Left ventricle myocardium inferior (tissue), 1 donor: ENCODE measurements around the gene OR4D9. TPM values are rescaled to one million over a fixed set of nuclear protein-coding genes. Genes with fewer than 3 reads are reported as not detected.

Source experiments
- DNase-seq: peaks from one replicate; pipeline ENCODE4 v3.0.0-alpha.2; 2020
- H3K27ac ChIP-seq: fragments of 200-600 bp; replicated peaks from 2 replicates; pipeline ENCODE4 v1.8.0; 2021
- H3K27me3 ChIP-seq: fragments of 200-600 bp; 2 replicates; pipeline ENCODE4 v1.8.0; 2021; ENCODE audit warnings: low read depth
- H3K36me3 ChIP-seq: fragments of 200-600 bp; 2 replicates; pipeline ENCODE4 v1.8.0; 2021
- H3K4me1 ChIP-seq: fragments of 200-600 bp; 2 replicates; pipeline ENCODE4 v1.8.0; 2021
- H3K4me3 ChIP-seq: fragments of 200-600 bp; 2 replicates; pipeline ENCODE4 v1.8.0; 2021; ENCODE audit warnings: mild to moderate bottlenecking, moderate library complexity
- H3K9me3 ChIP-seq: fragments of 200-600 bp; replicated peaks from 2 replicates; pipeline ENCODE4 v1.8.0; 2021
- intact Hi-C: fragments of 100-400 bp; cut with micrococcal nuclease; formaldehyde crosslinking; loops from one replicate; pipeline ENCODE4 v1.11.0; 2022
- total RNA-seq: library from RNA; stranded (reverse); fragmentation: NEBNext Ultra II Directional; extraction: Animal tissue kit (Norgen Biotek cat#: 25700); gene quantifications from one replicate; pipeline ENCODE4 v1.2.1, GENCODE V29; 2021
- TF ChIP-seq, protein P1 (sequence below): fragments of 200-600 bp; IDR thresholded peaks from 2 replicates; pipeline ENCODE4 v1.8.0; 2021; ENCODE audit warnings: antibody characterized with exemption, mild to moderate bottlenecking, borderline replicate concordance
- donor health status: DM: no; HTN: yes; CAD: no; lungs with severe emphysema.

OR4D9 gene
- total RNA-seq, 1 donor from 2014 or later: not detected

GRCh38 chr11:59550842-59551658 is 39.7 kb downstream of the OR4D9 start:
- Histone ChIP-seq H3K27me3 (no peaks in the 10 kb centered on the region), H3K4me1 (peaks cover 38% of the 10 kb centered on the region), H3K4me3 (peak overlapping the region; percentile 67), H3K9me3 (no peaks in the 10 kb centered on the region), H3K27ac (peak overlapping the region; percentile 88), H3K36me3 (no peaks in the 10 kb centered on the region)
- DNase-seq: peak; percentile 64
- intact Hi-C loops: no loop called here
- TF ChIP-seq, protein P1, sequence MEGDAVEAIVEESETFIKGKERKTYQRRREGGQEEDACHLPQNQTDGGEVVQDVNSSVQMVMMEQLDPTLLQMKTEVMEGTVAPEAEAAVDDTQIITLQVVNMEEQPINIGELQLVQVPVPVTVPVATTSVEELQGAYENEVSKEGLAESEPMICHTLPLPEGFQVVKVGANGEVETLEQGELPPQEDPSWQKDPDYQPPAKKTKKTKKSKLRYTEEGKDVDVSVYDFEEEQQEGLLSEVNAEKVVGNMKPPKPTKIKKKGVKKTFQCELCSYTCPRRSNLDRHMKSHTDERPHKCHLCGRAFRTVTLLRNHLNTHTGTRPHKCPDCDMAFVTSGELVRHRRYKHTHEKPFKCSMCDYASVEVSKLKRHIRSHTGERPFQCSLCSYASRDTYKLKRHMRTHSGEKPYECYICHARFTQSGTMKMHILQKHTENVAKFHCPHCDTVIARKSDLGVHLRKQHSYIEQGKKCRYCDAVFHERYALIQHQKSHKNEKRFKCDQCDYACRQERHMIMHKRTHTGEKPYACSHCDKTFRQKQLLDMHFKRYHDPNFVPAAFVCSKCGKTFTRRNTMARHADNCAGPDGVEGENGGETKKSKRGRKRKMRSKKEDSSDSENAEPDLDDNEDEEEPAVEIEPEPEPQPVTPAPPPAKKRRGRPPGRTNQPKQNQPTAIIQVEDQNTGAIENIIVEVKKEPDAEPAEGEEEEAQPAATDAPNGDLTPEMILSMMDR: no peak

DNA sequence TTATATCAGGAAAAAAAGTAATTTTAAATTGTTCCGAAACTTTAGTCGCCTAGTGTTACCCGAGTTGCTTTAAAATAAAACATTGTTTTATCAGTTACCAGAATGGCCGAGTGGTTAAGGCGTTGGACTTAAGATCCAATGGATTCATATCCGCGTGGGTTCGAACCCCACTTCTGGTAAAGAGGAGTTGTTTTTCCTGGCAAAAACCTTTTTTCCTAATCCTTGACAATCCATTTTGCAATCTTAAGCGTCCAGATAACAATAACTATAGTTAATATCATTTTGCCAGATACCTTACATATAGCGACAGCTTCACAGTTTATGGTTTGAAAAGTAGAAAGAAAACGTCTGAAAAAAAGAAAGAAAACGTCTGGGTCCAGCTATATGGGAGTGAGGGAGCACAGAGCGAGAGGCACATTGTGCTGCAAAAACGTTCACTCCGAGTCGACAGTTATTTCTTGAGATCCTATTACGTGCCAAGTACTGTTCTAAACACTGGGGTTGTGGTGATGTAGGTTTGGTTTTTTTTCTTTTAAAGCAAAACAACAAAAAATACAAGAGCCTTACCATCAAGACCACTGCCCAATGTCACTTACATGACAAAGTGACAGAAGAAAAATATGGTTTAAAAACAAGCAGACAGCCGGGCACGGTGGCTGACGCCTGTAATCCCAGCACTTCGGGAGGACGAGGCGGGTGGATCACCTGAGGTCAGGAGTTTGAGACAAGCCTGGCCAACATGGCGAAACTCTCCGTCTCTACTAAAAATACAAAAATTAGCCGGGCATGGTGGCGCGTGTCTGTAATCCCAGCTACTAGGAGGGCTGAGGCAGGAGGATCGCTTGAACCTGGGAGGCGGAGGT is 40.6 kb downstream of the OR4D9 start:
- H3K27me3 ChIP-seq: no peaks in the 10 kb centered on the region
- no peaks in the 10 kb centered on the region for H3K9me3 ChIP-seq
- TF ChIP-seq, protein P1: no peak
- intact Hi-C loops: no loop called here
- H3K27ac ChIP-seq: peak overlapping the region; percentile 88
- no peak for DNase-seq
- peak overlapping the region; percentile 67 for H3K4me3 ChIP-seq
- H3K4me1 ChIP-seq: peaks cover 46% of the 10 kb centered on the region
- H3K36me3 ChIP-seq: no peaks in the 10 kb centered on the region

- peak overlapping the region; percentile 33 for H3K27ac ChIP-seq
- H3K4me1 ChIP-seq: peaks cover 48% of the 10 kb centered on the region
- intact Hi-C loops: no loop called here
Measured at GRCh38 chr11:59552844-59553243, 41.5 kb downstream of the OR4D9 start.

DNA sequence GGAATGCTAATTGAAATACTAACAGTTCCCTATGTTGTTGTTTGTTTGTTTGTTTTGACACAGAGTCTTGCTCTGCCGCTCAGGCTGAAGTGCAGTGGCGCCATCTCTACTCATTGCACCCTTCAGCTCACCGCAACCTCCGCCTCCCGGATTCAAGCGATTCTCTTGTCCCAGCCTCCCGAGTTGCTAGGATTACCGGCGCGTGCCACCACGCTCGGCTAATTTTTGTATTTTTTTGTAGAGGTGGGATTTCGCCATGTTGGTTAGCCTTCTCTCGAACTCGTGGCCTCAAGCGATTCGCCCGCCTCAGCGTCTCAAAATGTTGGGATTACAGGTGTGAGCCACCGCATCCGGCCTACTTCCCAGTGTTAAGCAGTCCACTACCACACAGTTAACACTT is 42.0 kb downstream of the OR4D9 start:
- no peaks in the 10 kb centered on the region for H3K27me3 ChIP-seq
- no peaks in the 10 kb centered on the region for H3K9me3 ChIP-seq
- peaks cover 45% of the 10 kb centered on the region for H3K4me1 ChIP-seq
- TF ChIP-seq, protein P1: no peak
- no peak overlapping the region for H3K27ac ChIP-seq
- no peak overlapping the region for H3K4me3 ChIP-seq
- intact Hi-C loops: no loop called here
- DNase-seq: no peak
- no peaks in the 10 kb centered on the region for H3K36me3 ChIP-seq

More at GRCh38 chr11:59552844-59553243, 41.5 kb downstream of the OR4D9 start:
- TF ChIP-seq, protein P1: no peak
- Histone ChIP-seq H3K36me3 (no peaks in the 10 kb centered on the region), H3K4me3 (no peak overlapping the region), H3K27me3 (no peaks in the 10 kb centered on the region), H3K9me3 (no peaks in the 10 kb centered on the region)
- no peak for DNase-seq

GRCh38 chr11:59555601-59556114 is 44.3 kb downstream of the OR4D9 start:
- no peak for DNase-seq
- Histone ChIP-seq H3K27ac (peak overlapping the region; percentile 73), H3K27me3 (no peaks in the 10 kb centered on the region), H3K36me3 (no peaks in the 10 kb centered on the region), H3K4me1 (peaks cover 40% of the 10 kb centered on the region), H3K4me3 (peak overlapping the region; percentile 66), H3K9me3 (no peaks in the 10 kb centered on the region)
- intact Hi-C loops: no loop called here
- TF ChIP-seq, protein P1: no peak
